Neural crest cell (in vitro differentiated cells): ENCODE results near the gene ABCA3. TPM values are rescaled to one million over a fixed set of nuclear protein-coding genes. Genes with fewer than 3 reads are reported as not detected.
"Not testable (repeated sequence)": the region's sequence is repeated elsewhere in the genome, so short reads cannot be mapped to it uniquely, and the experiment has no call there.

Experiments used
- DNase-seq: peaks from one replicate; pipeline ENCODE4 v3.0.0; 2021; ENCODE audit warnings: low read depth, mixed read lengths, low spot score
- H3K27ac Mint-ChIP-seq: one replicate; pipeline ENCODE4 v1.8.0; 2021; ENCODE audit warnings: mild to moderate bottlenecking, mixed read lengths; ENCODE audit not compliant: unreplicated experiment
- H3K27me3 Mint-ChIP-seq: 2 replicates; pipeline ENCODE4 v1.8.0; 2021; ENCODE audit warnings: low read depth, mild to moderate bottlenecking, mixed read lengths
- H3K36me3 Mint-ChIP-seq: 2 replicates; pipeline ENCODE4 v1.8.0; 2021; ENCODE audit warnings: low read depth, mild to moderate bottlenecking, mixed read lengths
- H3K4me1 Mint-ChIP-seq: 2 replicates; pipeline ENCODE4 v1.8.0; 2021; ENCODE audit warnings: mixed read lengths
- H3K4me3 Mint-ChIP-seq: one replicate; pipeline ENCODE4 v1.8.0; 2021; ENCODE audit warnings: mild to moderate bottlenecking, mixed read lengths
- H3K9me3 Mint-ChIP-seq: 2 replicates; pipeline ENCODE4 v1.8.0; 2021; ENCODE audit warnings: mixed read lengths
- CTCF ChIP-seq: fragments of 200-600 bp; sonication (generic); conservative IDR thresholded peaks from 2 replicates; pipeline ENCODE4 v1.5.0; 2021; ENCODE audit warnings: antibody characterized with exemption, mild to moderate bottlenecking
- long read RNA-seq: library from polyadenylated mRNA; unstranded; transcript quantifications from one replicate; pipeline ENCODE4 v2.0.0, GENCODE V29; 2020
- total RNA-seq: library from RNA; stranded (reverse); gene quantifications from 2 replicates; pipeline ENCODE4 v1.2.1, GENCODE V29; 2021

Gene ABCA3
- total RNA-seq = 19.6 TPM in 2 replicates
- long read RNA-seq, partial matches to known transcripts = 5 of 6 reads
- long read RNA-seq, other reads (novel, unspliced or antisense) = 1 of 6 reads

DNA sequence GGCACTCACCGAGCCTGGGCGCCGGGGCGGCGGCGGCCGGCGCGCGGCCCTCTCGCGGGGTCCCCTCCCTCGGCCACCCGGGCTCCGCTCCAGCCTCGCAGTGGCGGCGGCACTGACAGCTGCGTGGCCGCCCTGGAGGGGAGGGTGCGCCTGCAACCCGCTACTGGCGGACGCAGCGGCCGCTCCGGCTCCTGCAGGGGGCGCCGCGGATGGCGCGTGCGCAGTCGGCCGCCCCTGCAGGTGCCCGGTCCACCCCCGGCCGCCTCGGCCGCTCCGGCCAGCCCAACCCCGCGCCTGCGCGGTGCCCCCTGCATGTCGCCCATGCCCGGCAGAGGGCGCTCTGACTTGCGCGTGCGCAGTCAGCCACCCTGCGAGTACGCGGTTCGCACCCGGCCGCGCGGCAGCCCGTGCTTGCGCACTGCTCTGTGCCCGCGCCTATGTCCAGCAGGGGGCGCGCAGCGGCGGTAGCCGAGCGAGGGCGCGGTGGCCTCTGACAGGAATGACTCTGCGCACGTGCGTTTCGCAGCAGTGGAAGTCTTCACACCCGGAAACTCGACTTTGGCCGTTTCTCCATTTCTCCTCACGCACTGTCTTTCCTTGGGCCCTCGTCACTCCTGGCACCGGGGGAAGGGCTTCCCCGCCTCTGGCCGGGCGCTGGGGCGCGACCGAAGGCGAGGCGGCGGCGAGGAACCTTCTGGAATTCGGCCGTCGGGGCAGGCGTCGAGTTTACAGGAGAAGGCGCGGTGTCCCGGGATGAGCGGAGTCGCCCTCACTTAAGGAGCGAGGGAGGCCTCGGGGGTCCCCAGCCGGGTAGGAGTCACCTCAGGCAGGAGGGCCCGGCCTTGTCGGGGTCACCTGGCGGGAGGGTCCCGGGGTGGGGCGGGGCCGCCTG, at the start of gene ABCA3:
TSS of gene ABCA3 (minus strand) at position 165 of the 892 bp plus-strand sequence. CDS start 14,262 bp downstream, outside the sequence.
- H3K36me3 Mint-ChIP-seq = no peaks in the 10 kb centered on the region
- no peaks in the 10 kb centered on the region for H3K9me3 Mint-ChIP-seq
- H3K4me1 Mint-ChIP-seq = peaks cover 8% of the 10 kb centered on the region
- peak within 1 kb of the TSS; percentile 12 for H3K27ac Mint-ChIP-seq
- H3K27me3 Mint-ChIP-seq = peaks cover 63% of the 10 kb centered on the region
- H3K4me3 Mint-ChIP-seq = peak within 1 kb of the TSS; percentile 92
- peak; percentile 100 for DNase-seq
- TF ChIP-seq CTCF = peak; percentile 100

DNA sequence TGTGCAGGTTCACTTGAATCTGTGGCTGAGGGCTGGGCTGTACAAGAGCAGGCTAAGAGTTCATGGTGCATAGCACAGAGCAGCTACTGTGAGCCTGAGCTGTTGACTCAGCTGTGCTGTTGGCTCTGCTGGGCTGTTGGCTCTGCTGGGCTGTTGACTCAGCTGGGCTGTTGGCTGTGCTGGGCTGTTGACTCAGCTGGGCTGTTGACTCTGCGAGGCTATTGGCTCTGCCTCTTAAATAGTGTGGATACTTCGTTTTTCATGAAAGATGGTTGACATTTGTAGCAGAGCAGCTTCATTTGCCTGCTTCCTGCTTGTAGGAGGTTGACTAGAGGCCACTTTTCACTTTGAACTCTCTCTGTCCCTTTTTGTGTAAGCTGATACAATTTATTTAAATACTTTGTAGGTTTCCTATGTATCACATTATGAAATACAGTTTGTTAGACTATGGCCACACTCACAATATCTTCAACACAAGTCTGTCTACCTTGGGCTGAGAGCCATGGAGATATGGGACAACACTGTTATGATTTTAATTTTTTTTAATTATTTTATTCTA, 48.4 kb upstream of the ABCA3 start:
- Mint-ChIP-seq H3K4me1 (no peaks in the 10 kb centered on the region), H3K27ac (no peak overlapping the region), H3K9me3 (peaks cover 6% of the 10 kb centered on the region), H3K27me3 (peaks cover 4% of the 10 kb centered on the region), H3K4me3 (no peak overlapping the region), H3K36me3 (no peaks in the 10 kb centered on the region)
- TF ChIP-seq CTCF = no peak
- DNase-seq = no peak

DNA sequence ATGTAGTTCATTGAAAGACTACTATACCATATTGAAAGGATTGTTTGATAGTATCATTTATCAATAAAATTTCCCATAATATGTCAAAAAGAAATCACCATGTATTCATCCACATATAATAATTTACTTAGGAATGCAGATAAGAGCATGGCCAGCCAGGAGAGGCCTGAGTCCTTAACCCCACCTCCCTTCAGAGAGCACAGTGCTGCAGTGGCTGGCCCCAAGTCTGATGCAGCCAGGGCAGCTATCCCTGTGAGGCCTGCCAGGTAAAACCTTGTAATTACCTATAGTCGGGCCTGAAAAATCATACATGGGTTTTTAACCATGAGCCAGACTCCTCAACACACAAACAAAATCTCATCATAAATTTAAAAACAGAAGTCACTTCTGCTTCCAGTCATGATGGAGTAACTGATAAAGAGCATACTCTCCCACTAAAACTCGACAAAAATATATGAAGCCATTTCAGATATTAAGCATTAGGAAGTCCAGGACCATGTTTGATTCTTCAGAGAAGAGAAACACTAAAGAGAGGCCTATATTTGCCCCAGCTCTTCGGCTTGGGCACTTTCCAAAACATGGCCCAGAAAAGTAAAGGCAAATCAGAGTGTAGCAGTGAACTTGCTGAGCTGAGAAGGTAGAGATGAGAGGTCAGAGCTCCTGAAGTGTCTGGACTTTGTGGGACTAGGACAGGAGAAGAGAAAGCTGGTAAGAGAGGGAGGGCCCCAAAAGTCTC, 47.8 kb upstream of the ABCA3 start:
- Mint-ChIP-seq H3K36me3 (no peaks in the 10 kb centered on the region), H3K27ac (no peak overlapping the region), H3K9me3 (peaks cover 6% of the 10 kb centered on the region), H3K27me3 (peaks cover 4% of the 10 kb centered on the region), H3K4me1 (no peaks in the 10 kb centered on the region), H3K4me3 (no peak overlapping the region)
- TF ChIP-seq CTCF = no peak
- DNase-seq = no peak

GRCh38 chr16:2386990-2387389, 46.5 kb upstream of the ABCA3 start:
- peaks cover 7% of the 10 kb centered on the region for H3K27me3 Mint-ChIP-seq
- H3K4me1 Mint-ChIP-seq = no peaks in the 10 kb centered on the region
- no peak for DNase-seq
- no peaks in the 10 kb centered on the region for H3K36me3 Mint-ChIP-seq
- H3K9me3 Mint-ChIP-seq = peaks cover 6% of the 10 kb centered on the region
- no peak overlapping the region for H3K27ac Mint-ChIP-seq
- no peak overlapping the region for H3K4me3 Mint-ChIP-seq
- TF ChIP-seq CTCF = peak; percentile 46

DNA sequence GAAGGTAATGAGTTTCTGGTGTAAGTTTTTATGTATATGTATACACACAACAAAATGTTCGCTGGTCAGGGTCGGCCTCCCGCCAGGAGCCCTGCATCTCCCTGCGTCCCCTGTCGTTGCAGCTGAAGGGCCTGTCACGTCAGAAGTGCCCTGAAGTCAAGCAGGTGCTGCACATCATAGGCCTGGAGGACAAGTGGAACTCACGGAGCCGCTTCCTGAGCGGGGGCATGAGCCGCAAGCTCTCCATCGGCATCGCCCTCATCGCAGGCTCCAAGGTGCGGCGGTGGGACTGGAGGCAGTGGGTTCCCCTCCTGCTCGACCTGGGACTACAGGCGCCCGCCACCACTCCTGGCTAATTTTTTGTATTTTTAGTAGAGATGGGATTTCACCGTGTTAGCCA, 45.5 kb upstream of the ABCA3 start:
- not testable (repeated sequence) for H3K4me1 Mint-ChIP-seq, H3K27ac Mint-ChIP-seq, H3K9me3 Mint-ChIP-seq, H3K4me3 Mint-ChIP-seq, DNase-seq, H3K36me3 Mint-ChIP-seq
- peaks cover 10% of the 10 kb centered on the region for H3K27me3 Mint-ChIP-seq
